Left renal pelvis (tissue), 4 donors: ENCODE results near the gene PRORP. TPM values are rescaled to one million over a fixed set of nuclear protein-coding genes. Genes with fewer than 3 reads are reported as not detected.
"Not testable (repeated sequence)": the region's sequence is repeated elsewhere in the genome, so short reads cannot be mapped to it uniquely, and the experiment has no call there.

Experiments
- DNase-seq, 4 donors: peaks; one replicate each; pipeline ENCODE4 v3.0.0-alpha.2; 2013; ENCODE audit warnings: low read depth in 4 of 4, low spot score in 3 of 4
- polyA plus RNA-seq, 4 donors: library from polyadenylated mRNA; unstranded; fragments of 120-200 nt; gene quantifications; one replicate each; pipeline ENCODE4 v1.2.1, GENCODE V29; 2013; ENCODE audit not compliant: insufficient read length in 4 of 4

PRORP gene
- polyA plus RNA-seq, 4 donors, result 21.0 to 33.4 (median 29.9) TPM

- DNase-seq, result no peak
Measured at GRCh38 chr14:35134329-35135123, 12.2 kb downstream of the PRORP start.

GRCh38 chr14:35138585-35138984 lies 16.2 kb downstream of the PRORP start:
- DNase-seq, result no peak

GRCh38 chr14:35140718-35141581 lies 18.6 kb downstream of the PRORP start:
- no peak for DNase-seq

DNA sequence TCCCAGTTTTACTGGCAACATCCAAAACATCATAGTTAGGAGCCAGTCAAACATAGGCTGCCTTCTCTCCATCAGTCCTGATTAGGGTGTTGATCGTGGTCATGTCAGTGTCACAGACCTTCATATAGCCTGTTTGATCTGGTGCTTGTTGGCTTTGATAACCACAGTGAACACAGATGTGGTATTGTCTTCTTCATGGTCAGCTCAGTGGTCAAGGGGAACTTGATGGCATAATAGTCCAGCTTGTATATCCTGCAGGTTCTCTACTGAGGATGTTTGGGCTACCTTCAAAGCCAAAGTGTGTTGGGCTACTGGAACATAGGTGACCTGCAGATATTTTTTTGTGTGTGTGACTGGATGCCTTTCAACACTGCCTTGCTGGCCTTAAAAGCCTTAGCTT lies 21.7 kb downstream of the PRORP start:
- no peak for DNase-seq

GRCh38 chr14:35146711-35147149 lies 24.4 kb downstream of the PRORP start:
- no peak for DNase-seq

DNA sequence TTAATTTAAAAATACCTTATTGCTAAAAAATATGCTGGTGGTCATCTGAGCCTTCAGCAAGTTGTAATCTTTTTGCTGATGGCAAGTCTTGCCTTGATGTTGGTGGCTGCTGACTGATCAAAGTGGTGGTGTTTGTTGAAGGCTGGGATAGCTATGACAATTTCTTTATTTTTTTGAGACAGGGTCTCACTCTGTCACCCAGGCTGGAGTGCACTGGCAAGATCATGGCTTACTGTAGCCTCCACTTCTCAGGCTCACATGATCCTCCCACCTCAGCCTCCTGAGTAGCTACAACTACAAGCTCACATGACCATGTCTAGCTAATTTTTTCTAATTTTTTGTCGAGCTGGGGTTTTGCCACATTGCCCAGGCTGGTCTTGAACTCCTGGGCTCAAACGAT lies 24.8 kb downstream of the PRORP start:
- no peak for DNase-seq

DNA sequence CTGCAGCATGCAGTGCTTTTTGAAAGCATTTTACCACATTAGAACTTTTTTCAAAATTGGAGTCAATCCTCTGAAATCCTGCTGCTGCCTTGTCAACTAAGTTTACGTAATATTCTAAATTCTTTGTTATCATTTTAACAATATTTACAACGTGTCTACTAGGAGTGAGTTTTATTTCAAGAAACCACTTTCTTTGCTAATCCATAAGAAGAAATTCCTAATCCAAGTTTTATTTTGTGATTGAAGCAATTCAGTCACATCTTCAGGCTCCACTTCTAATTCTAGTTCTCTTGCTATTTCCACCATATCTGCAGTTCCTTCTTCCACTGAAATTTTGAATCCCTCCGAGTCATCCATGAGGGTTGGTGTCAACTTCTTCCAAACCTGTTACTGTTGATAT lies 25.4 kb downstream of the PRORP start:
- DNase-seq, result no peak

- no peak for DNase-seq
Measured at GRCh38 chr14:35149239-35149638, 26.9 kb downstream of the PRORP start.

GRCh38 chr14:35152531-35152930 lies 30.2 kb downstream of the PRORP start:
- DNase-seq, result not testable (repeated sequence)

DNA sequence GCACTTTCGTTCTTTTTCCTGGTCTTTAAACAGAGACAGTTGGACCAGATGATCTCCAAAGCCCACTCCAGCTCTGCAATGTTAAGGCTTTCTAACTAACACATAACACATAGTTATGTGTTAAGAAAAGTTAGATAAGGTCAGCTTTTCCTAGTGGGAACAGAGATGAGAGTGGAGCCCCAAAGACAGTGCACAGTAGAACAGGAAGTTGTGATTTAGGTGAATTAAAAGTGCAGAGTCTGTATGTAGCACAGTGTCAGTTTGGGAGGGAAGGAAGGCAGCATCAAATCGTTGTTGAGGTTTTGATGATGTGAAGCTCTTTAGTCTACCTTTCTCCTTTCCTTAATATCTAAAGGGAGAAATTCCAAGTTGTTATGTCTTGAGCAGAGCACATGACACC lies 31.7 kb downstream of the PRORP start:
- DNase-seq, result no peak

- DNase-seq, result no peak
Measured at GRCh38 chr14:35155962-35156361, 33.6 kb downstream of the PRORP start.

DNA sequence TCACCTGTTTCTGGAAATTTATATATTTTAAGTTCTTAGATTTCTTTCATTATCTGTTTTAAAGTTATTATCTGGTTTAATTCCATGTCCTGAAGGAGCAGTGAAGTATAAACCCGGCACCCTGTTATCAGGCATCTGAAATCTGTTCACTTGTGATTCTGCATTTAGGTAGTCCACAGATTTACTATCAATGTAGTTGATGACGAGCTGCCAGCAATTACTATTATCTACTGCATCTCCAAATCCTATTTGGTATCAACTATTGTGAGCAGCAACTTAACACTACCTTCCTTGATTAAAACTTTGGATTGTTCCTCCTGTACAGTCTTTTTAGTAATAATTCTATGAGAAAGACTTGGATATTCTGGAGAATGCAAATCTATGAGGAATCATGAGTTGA lies 36.1 kb downstream of the PRORP start:
- DNase-seq, result no peak

GRCh38 chr14:35158951-35159653 lies 36.8 kb downstream of the PRORP start:
- DNase-seq, result peak in 2 of 4 donors; percentile 27 to 53

DNA sequence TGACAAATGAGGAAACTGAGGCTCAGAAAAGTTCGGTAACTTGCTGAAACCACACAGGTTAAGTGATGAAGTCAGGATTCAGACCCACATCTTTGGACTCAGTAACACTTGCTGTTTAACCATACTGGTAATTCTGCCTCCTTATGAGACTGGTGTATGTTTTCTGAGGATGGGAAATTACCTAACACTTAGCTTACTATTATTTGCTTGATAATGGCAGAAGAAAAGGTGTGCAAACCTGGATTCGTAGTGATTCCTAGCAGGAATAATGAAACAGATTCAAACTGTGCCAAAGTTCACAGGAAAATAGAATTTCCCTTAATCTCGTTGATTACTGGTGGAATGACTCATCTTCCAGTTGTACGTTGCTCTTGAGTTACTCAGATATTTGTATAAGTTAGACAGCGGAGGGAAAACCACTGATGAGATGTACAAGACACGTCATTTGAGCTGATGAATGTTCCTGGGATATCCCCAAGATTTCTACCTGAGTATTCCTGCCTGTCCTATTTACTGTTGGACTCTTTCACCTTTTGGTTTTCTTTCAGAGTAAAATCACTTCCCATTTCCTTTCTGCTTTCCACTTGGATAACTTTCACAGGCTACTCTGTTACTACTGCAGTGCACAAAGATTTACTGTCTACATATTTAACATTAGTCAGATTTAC lies 37.5 kb downstream of the PRORP start:
- no peak for DNase-seq

GRCh38 chr14:35161231-35161630 lies 38.9 kb downstream of the PRORP start:
- DNase-seq, result no peak

DNA sequence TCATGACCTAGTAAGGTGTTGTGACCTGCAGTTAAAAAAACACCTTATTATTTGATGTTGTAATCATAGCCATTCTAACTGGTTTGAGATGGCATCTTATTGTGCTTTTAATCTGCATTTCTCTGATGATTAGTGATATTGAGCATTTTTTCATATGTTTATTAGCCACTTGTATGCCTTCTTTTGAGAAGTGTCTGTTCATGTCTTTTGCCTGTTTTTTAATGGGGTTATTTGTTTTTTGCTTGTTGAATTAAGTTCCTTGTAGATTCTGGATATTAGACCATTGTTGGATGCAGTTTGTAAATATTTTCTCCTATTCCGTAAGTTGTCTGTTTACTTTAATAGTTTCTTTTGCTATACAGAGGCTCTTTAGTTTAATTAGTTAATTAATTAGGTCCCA lies 41.0 kb downstream of the PRORP start:
- DNase-seq, result no peak

DNA sequence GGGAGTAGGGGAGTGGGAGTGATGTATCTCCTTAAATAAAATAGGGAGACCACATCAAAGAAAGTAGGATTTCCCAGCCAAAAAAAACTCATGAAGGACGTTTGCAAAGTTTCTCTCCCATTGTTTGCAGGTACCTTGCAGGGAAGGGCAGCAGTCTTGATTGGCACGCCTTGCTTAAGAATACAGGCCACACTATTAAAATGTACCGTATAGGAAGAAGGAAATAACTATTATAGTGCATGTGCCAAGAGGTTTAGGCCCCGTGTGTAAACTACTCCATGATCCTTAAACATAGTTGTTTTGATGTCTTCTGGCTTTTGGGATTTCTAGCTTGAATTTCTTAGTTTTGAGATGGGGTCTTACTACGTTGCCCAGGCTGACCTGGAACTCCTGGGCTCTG lies 42.5 kb downstream of the PRORP start:
- no peak for DNase-seq

GRCh38 chr14:35167496-35167895 lies 45.1 kb downstream of the PRORP start:
- DNase-seq, result no peak
